DLD1 (cell line): ENCODE results near the gene UXS1.

ENCODE experiments used
- in situ Hi-C: cut with HindIII; loops from 2 replicates; pipeline ENCODE4 v1.10.0; 2017; ENCODE audit warnings: low sequenced_read_pairs

Gene UXS1

DNA sequence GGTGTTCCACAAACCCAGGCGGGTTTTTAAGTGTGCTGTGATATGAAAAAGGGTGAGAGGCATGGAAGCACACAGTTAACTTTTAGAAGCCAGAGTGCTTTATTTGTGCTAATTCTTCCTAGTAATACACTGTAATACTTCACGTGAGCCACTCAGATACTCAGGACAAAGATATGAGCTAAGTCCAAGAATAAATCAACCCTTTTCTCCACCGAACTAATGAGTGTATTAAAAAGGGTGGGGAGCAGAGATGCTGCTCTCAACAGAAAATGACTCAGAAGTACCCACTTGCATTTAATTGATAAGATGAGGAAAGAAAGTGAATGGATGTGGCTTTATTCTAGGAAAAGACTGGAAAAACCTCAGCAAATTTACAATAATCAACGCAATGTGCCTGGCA lies 79.9 kb downstream of the UXS1 start:
- in situ Hi-C loops, result loop anchor here (25.0 kb wide), 1 partner anchor 473 kb away; no protein-coding TSS in a partner anchor

DNA sequence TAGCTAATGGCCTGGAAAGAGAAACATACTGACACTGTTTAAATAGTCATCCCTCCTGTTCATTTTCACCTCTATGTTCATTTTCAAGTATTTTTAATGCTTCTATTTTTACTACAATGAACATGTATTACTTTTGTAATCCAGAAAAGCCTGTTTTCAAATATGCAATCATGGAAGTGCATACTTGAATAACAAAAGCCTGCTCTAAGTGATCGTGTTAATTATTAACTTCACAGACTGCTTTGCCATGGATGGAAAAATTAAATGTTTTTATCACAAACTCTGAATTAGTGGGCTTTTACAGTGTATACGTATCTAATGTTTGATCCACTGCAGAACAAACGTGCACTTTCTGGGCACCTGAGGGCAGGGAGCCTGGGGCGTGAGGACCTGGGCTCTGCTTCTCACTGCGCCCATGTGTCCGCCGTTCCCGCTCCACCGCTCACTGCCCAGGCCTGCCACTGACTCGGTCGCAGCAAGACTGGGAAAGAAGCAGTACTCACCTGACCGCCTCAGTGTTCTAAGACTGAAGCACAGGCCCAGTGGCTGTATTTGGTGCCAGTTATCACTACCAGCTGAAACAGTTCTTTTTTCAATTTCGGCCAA lies 80.6 kb downstream of the UXS1 start:
- in situ Hi-C loops, result loop anchor here (25.0 kb wide), 1 partner anchor 474 kb away; no protein-coding TSS in a partner anchor

DNA sequence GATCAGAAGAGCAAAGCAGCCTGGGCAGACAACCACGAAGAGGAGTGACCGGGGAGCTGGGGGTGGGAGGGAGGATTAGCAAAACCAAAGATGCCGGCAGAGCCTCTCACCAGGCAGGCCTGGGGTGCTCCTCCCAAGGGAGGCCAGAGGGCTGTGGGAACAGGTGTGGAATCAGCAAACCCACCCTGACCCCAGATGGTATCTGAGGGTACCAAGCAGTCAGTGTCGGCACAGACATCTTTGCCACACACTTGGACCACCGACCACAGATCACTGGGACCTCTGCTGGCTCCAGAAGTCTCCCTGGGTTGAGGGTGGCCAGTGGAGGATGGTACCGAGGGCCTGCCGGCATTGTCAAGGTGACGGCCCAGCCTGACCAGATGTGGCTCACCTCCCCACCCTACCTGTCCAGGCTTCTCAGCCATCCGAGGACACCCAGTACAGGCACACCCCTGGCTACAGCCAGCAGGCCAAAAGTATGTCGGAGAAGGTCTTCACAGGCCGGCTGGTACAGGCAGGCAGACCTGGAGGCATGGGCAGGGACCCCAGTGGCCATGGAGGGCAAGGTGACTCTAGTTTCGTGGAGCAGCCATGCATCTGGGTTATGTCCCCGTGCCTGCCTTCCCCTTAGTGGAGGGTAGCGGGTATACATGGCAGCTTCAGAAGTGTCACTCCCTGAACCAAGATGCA lies 82.1 kb downstream of the UXS1 start:
- in situ Hi-C loops, result loop anchor here (25.0 kb wide), 1 partner anchor 475 kb away; no protein-coding TSS in a partner anchor

DNA sequence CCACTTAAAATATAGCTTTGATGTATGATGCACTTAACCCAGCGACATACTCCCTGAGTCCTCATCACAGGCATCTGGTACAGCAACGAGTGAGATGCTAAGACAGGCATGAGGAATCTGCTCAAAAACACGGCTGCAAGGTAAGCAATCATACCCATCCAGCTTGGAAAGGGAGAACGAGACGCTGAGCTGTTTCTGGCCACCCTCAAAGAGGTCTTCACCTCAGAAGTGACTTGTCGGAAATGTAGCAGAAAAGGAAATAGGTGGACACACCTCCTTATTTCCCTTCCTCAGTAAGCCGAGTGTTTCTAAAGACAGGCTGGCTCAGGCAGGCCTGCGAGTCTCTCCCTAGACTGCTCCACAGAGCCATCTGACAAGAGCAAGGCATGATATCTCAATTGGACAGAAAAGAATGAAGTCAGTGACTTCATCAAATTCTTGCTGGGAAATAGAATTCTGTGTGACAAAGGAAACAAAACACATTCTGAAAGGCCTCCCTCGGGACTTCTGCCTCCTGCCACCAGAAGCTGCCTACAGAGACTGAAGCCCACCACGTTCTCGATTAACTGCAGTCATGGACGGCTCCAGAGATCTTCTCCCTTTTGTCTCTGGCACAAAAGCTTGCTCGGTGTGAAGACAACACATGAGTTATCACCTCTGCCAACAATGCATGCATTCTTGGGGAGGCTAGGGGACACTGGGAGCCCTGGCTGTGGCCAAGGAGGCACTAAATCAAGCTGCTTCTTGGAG lies 84.3 kb downstream of the UXS1 start:
- in situ Hi-C loops, result loop anchor here (10.0 to 25.0 kb wide), 2 partner anchors 477 to 555 kb away; no protein-coding TSS in a partner anchor

DNA sequence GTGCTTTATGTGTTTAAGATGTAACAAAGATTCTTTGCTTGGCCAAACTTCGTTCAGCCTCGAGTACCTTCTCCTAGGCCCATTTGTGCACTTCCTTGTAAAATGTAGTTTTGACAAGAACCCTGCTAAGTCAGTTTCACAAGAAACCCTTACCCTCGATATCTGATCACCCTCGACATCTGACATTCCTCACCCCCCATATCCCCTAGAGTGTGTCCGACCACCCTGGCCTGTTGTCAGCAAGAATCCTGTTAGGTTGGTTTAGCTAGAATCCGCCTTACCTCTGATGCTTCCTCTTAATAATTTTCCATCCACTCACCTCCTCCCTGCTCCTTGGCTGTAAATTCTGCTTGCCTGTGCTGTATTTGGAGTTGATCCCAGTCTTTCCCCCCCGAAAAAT lies 85.3 kb downstream of the UXS1 start:
- in situ Hi-C loops, result loop anchor here (10.0 to 25.0 kb wide), 2 partner anchors 479 to 554 kb away; no protein-coding TSS in a partner anchor

DNA sequence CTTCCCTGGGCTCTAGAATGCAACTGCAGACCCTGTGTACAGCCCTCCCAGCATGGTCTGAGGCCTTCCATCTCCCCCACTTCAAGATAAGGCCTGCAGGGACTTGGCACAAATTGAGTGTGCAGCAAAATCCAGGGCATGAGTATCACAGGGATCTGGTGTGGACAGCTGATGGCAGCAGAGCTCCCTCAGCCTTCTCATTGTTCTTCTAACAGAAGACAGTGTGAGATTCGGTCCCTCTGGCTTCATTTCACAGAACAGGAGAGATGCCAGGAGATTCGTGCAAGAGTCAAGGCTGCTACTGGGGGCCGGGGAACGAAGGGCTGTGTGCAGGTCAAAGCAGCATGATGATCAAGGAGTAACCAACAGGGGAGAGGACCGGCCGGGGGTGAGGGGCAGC lies 85.8 kb downstream of the UXS1 start:
- in situ Hi-C loops, result loop anchor here (10.0 to 25.0 kb wide), 2 partner anchors 479 to 554 kb away; no protein-coding TSS in a partner anchor

DNA sequence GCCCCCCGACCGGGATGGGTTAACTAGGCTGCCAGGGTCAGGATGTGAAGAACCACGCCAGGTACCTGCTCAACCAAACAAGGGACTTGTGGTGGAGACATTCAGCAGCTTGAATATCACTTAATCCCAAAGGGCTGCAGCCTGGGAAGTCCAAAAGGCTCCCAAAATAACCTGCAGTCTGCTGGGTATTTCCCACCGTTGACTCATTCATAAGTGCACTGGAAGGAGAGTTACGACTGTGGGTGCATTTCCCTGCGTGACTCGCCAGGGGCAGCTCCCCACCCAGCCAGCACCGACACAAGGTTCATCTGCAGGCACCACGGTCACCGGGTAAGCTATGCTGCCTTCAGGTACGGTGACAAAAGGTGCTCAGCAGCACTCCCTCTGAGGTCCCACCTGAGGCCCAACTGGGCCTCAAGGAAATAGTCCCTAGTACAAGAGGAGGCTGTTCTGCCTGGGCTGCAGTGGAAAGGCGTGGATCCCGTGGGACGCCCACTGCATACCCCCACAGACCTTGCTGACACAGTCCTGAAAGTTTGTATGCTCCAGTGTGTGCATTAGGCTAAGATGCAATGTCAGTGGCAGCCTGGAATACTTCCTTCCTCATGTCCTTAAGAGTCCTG lies 86.5 kb downstream of the UXS1 start:
- in situ Hi-C loops, result loop anchor here (10.0 to 25.0 kb wide), 2 partner anchors 480 to 553 kb away; no protein-coding TSS in a partner anchor

DNA sequence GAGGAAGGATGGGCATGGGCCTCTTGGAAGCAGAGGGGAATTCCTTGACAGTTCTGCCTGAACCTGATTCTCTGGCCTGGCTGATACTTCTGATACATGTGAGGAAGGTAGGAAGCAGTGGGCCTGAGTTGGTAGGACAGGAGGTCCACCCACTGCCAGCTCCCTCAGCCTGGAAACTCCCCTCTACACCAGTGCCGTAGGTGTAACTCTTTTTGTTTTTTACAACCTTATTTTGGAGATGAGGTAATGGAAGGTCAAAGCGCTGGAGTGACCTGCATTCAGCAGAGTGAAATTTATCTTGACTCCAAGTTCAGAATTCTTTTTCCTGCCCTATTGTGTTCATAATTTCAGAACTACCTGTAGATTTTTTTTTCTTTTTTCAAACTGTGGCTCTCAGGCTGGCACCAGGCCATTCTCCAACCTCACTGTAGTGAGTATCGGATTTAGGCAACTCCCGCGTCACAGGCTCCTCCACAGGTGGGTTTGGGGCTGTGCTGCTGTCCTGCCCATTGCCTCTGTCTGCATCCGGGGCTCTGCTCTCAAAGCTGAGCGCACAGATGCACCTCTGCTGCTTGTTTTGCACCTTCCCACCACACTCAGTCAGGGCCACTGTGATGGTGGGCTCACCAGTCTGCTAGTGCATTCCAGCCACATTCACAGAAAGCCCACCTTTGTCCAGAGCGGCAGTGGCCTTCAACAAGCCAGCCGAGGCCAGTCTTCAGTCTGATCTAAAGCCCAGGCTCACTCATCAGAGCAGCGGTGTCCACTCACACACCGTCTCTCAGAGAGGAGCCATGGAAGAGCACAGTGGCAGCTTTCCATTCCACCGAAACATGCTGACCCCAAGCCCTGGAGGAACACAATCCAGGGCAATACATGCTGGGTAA lies 87.2 kb downstream of the UXS1 start:
- in situ Hi-C loops, result loop anchor here (10.0 to 25.0 kb wide), 2 partner anchors 480 to 552 kb away; no protein-coding TSS in a partner anchor

DNA sequence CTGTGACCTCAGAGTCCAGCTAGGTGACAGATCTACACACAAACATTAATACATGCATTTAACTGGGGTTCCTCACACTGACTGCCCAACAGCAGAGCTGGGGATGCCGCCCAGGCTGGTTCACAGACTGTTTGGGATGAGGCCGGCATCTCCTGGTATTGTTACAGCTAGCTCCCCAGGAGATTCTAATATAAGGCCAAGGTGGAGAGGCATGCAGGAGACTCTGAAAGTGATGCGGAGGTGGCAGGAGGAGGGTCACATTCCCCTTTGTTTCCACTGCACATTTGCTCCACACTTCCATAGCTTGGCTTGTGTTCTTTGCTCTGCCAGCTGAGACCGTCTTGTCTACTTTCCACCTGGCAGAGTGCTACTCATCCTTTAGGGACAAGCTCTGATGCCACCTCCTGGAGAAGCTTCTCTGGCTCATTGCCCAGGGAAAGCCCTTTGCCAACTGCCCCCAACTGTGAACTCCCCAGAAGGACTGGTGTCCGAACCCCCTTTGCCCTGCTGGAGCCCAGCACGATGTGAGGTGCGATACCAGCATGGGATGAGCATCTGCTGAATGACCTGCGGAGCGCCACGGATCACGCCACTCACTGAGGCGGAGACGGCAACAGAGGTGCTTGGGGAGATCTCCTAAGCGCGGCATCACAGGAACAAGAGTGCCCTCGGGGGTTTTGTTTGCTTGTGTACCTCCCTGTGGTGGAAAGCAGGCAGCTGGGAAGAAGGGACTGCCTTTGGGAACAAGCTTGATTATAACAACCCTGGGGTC lies 88.8 kb downstream of the UXS1 start:
- in situ Hi-C loops, result loop anchor here (10.0 to 25.0 kb wide), 2 partner anchors 482 to 551 kb away; no protein-coding TSS in a partner anchor

DNA sequence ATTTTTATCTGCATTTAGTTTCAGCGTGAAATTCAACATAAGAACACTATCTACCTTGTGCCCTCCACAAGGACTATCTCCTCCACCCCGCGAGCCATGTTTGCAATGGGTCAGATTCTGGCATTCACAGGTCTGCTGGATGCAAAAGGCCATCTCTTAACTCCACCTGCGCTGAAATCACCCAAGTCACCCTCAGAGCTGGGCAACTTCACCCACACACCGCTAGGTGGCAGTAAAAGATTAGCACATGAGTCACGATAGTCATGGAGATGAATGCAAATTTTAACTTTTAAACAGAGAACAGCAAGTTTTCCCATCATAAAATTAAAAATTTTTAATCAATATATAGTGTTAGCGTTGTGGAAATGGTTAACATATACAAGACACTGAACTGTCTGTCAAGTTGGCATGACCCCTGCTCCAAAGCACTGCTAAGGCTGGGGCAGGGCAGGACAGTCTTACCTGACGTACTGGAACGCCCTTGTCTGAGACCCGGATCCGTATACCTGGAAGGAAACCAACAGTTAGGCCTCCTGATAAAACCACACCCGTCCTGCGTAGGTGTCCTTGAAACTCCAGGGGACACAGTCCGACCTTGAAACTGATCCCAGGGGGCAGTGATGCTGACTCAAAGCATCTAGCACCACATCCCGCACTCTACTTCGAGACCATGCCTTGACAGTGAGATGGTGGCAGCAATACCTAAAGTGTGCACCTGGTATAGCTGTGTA lies 89.6 kb downstream of the UXS1 start:
- in situ Hi-C loops, result loop anchor here (10.0 to 25.0 kb wide), 2 partner anchors 483 to 550 kb away; no protein-coding TSS in a partner anchor

DNA sequence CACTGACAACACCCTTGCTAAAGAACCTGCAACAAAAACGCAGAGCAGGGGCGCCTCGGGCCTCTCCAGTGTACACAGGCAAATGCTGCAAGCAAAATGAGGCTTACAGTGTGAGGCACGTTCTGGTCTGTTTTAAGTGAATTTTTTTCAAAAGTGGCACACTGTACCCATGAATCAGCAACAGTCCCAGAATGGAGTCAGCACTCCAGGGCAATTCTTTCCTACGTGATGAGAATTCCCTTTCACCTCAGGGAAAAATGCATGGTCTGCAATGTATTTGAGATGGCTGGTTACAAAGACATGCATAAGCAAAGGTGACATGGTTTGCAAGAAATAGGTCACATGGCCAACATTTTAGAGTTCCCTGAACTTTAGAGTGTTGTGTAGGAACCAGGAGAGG lies 94.4 kb downstream of the UXS1 start:
- in situ Hi-C loops, result loop anchor here (10.0 to 25.0 kb wide), 2 partner anchors 488 to 545 kb away; no protein-coding TSS in a partner anchor

DNA sequence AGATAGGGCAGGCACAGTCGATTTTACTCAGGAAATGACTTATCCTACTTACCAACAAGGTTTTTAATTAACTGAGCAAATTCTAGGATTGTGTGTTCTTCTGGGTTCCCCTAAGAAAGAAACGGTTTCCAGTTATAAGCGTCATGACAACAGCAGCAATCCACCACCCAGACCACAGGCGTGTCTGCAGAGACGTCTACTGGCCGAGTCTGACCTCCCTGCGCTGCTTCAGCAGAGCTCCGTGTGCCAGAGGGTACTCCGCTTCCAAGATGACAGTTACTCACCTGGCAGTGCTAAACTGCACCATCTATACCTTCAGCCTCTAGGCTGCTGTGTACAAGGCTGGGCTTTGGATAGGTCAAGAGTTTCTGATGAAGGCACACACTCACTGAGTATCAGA lies 95.4 kb downstream of the UXS1 start:
- in situ Hi-C loops, result no loop called here

DNA sequence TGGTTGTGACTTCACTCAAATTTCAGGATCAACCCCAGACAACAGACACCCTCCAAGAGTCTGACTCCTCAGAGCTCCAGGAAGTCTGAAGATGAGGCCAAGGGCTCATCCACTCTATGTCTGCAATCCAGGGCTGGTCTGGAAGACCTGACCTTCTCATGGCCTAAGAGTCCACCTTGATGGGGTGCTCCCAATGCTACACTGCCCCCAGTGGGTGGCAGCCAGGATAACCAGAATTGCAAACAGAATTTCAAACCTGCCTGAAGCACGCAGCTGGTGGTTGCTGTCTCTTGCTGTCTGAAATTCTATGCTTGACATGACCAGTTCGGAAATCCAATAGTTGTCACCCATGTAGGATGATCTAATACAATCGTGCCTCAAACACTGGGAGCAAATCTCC lies 96.0 kb downstream of the UXS1 start:
- in situ Hi-C loops, result no loop called here

DNA sequence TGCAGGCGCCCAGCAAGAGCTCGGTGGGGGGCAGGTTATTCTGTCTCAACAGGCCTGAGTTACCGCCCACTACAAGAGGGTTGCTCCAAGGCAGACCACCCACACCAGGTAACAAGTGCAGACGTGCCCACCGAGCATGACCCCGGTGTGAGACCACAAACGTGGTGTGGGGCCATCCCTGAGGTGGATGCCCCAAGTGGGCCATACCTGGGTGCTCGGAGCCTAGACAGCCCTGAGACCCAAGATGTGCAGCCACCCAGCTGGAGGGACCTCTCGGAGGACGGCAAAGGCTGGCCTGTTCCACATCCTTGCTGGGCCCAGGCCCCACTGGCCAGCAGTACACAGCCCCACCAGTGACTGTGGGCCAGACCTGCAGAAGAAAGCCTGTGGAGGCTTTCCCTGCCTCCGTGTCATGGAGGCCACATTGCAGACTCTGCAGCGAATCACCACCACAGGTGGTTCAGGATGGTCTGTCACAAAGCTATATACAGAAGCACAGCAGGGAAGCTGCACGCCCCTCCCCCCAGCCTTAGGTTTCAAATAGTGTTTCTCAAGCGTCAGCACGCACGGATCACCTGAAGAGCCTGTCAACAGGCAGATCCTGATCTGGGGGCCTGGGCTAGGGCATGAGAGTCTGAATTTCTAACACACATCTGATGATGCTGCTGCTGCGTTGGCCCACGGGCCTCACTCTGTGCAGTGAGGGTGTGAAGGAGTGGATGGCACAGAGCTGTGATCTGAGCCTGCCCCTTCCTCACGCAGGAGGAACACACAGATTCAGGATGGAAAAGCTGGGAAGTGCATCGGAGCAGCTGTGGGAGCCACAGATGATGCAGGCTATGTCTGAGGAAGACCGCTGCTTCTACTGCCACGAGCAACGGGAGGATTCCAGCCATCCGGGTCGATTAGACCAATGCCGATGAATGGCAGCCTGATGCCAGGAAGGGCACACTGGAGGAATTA lies 96.8 kb downstream of the UXS1 start:
- in situ Hi-C loops, result no loop called here

DNA sequence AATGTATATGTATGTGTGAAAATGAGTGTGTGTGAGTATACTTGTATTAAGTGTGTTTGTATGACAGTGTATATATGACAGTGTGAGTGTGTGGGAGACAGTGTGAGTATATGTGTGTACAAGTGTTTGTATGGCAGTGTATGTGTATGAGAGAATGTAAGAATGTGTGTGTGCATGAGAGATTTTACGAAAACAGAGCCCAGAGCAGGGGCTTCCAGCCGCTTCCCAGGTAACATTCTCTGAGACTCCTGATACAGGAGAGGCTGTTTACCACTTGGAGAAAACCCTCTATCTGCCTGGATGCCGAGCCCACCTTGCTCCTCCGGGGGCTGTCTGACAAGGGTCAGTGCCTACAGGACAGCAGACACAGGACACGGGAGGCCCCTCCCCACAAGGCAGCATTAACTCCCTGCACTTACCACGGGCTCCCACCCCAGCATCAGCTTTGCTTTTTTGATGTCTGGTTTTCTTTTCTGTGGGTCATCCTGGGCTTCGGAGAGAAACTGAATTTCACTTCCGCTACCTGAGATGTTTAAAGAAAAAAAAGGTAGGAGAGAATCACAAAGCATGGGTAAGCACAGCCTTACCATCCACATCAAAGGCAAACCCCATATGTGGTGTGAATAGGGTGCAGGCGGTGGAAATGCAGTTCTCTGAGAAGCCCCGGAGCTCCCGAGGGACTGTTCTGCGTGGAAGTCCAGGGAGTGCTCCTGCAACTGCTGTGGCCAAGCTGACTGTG lies 97.6 kb downstream of the UXS1 start:
- in situ Hi-C loops, result no loop called here

DNA sequence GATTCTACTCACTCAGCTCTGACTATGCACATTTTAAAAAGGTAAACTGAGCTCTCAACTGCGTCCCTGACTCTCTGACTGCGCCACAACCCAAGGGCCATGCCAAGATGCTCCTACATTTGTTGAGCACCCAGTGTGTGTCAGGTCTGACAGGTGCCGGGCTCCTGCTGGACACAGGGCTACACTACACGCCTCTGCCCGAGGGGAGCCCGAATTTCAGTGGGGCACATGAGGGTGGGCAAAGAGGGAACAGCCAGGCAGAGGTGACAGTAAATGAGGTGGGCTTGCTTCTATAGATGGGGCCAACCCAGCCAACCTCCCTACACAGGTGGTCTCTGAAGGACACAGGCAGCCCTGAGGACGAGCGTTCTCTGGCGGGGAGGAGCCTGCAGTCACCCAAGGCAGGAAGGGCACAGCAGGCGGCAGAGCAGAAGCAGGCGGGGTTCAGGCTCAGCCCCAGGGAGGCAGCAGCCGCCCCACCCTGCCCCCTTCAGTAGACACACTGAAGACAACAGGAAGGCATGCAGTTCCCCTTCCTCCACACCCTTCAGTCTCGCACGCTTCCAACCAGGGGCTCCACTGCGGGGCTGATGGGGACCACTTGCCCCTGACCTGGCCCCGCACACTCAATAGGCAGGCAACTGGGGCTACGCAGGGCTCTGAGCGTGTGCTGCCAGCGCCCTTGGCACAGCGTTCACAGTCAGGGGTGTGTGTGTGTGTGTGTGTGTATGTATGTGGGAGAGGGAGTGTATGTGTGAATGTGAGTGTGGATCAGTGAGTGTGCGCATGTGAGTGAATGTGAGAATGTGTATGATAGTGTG lies 98.4 kb downstream of the UXS1 start:
- in situ Hi-C loops, result no loop called here
